DND-41 (cell line): Measurements from ENCODE around the gene PLP1.

Experiments used
- ATAC-seq: fragments of 200-7000 bp; cut with Tn5 transposase; 3 replicates; pipeline ENCODE4 v1.9.1; 2021; ENCODE audit warnings: low read depth; ENCODE audit not compliant: insufficient read depth
- DNase-seq: peaks from one replicate; pipeline ENCODE4 v3.0.0-alpha.2; 2020
- H2AFZ ChIP-seq: 2 replicates; pipeline ENCODE4 v1.6.0; 2012; ENCODE audit warnings: low read depth, low read length
- H3K27ac ChIP-seq: 2 replicates; pipeline ENCODE4 v1.5.1; 2012; ENCODE audit warnings: low read length, inconsistent platforms
- H3K27me3 ChIP-seq: fragments of 200-600 bp; sonication (generic); 2 replicates; pipeline ENCODE4 v1.6.0; 2012; ENCODE audit warnings: low read length, mild to moderate bottlenecking, inconsistent platforms; ENCODE audit not compliant: insufficient read depth, poor library complexity
- H3K36me3 ChIP-seq: 2 replicates; pipeline ENCODE4 v1.5.1; 2012; ENCODE audit warnings: low read length, inconsistent platforms; ENCODE audit not compliant: insufficient read depth
- H3K4me1 ChIP-seq: 2 replicates; pipeline ENCODE4 v1.5.1; 2012; ENCODE audit warnings: mild to moderate bottlenecking, low read length; ENCODE audit not compliant: insufficient read depth
- H3K4me2 ChIP-seq: 2 replicates; pipeline ENCODE4 v1.6.0; 2012; ENCODE audit warnings: mild to moderate bottlenecking, moderate library complexity, low read length, inconsistent platforms; ENCODE audit not compliant: insufficient read depth
- H3K4me3 ChIP-seq, 2 experiments: fragments of 200-600 bp in 1 of 2; shearing (Covaris generic) in 1 of 2; 2 replicates each; pipeline ENCODE4 v1.5.1; 2012 to 2016; ENCODE audit warnings: inconsistent platforms in 2 of 2, low read length in 2 of 2, mild to moderate bottlenecking in 2 of 2, low read depth in 1 of 2, moderate library complexity in 1 of 2
- H3K79me2 ChIP-seq: 2 replicates; pipeline ENCODE4 v1.6.0; 2012; ENCODE audit warnings: low read length, inconsistent platforms; ENCODE audit not compliant: insufficient read depth
- H3K9ac ChIP-seq: 2 replicates; pipeline ENCODE4 v1.6.0; 2012; ENCODE audit warnings: low read depth, mild to moderate bottlenecking, inconsistent platforms, low read length, moderate library complexity
- H3K9me3 ChIP-seq: 2 replicates; pipeline ENCODE4 v1.5.1; 2012; ENCODE audit warnings: low read length, moderate library complexity, mild to moderate bottlenecking, inconsistent platforms; ENCODE audit not compliant: insufficient read depth, severe bottlenecking
- H4K20me1 ChIP-seq: 2 replicates; pipeline ENCODE4 v1.6.0; 2012; ENCODE audit warnings: low read length; ENCODE audit not compliant: insufficient read depth
- CTCF ChIP-seq: IDR thresholded peaks from 2 replicates; pipeline ENCODE4 v1.5.1; 2012; ENCODE audit warnings: borderline replicate concordance, low read length, moderate library complexity, mild to moderate bottlenecking; ENCODE audit not compliant: poor library complexity, severe bottlenecking; ENCODE audit errors: extremely low read depth
- EZH2 ChIP-seq: IDR thresholded peaks from 3 replicates; pipeline ENCODE4 v1.6.1; 2012; ENCODE audit warnings: borderline replicate concordance, low read depth, mild to moderate bottlenecking, moderate library complexity, low read length, inconsistent platforms; ENCODE audit not compliant: severe bottlenecking

PLP1 gene

GRCh38 chrX:103831342-103831802 is 54.7 kb downstream of the PLP1 start:
- Histone ChIP-seq H3K36me3 (no peaks in the 10 kb centered on the region), H3K27ac (no peak overlapping the region), H3K9ac (peak overlapping the region; percentile 70), H3K27me3 (no peaks in the 10 kb centered on the region), H3K4me3 (peak overlapping the region; percentile 37 to 75; a peak in 3 of 4 replicates), H3K9me3 (no peaks in the 10 kb centered on the region), H3K4me2 (peak overlapping the region; percentile 71), H3K79me2 (no peaks in the 10 kb centered on the region), H2AFZ (peak overlapping the region; percentile 94), H4K20me1 (no peaks in the 10 kb centered on the region), H3K4me1 (peaks cover 14% of the 10 kb centered on the region)
- ATAC-seq (no peak), DNase-seq (no peak)
- no peak for TF ChIP-seq EZH2
- TF ChIP-seq CTCF, result no peak

GRCh38 chrX:103831803-103832544 is 55.3 kb downstream of the PLP1 start, which contains the start of gene RAB9B:
RAB9B (minus strand) TSS chrX:103832257; CDS start chrX:103825784, 6,473 bp downstream.
- ATAC-seq (peak; percentile 93), DNase-seq (peak; percentile 72)
- H3K27me3 ChIP-seq, result no peaks in the 10 kb centered on the region
- no peaks in the 10 kb centered on the region for H3K9me3 ChIP-seq
- TF ChIP-seq CTCF (no peak), EZH2 (no peak)
- peak within 1 kb of the TSS; percentile 70 for H3K9ac ChIP-seq
- H3K79me2 ChIP-seq, result no peaks in the 10 kb centered on the region
- no peaks in the 10 kb centered on the region for H3K36me3 ChIP-seq
- peaks cover 14% of the 10 kb centered on the region for H3K4me1 ChIP-seq
- H3K4me2 ChIP-seq, result peak within 1 kb of the TSS; percentile 71
- no peaks in the 10 kb centered on the region for H4K20me1 ChIP-seq
- H2AFZ ChIP-seq, result peak within 1 kb of the TSS; percentile 94
- peak within 1 kb of the TSS; percentile 62 for H3K27ac ChIP-seq
- H3K4me3 ChIP-seq, result peak within 1 kb of the TSS; percentile 37 to 75; a peak in 3 of 4 replicates

GRCh38 chrX:103839404-103839803 is 62.8 kb downstream of the PLP1 start:
- ATAC-seq (no peak), DNase-seq (no peak)
- Histone ChIP-seq H3K36me3 (no peaks in the 10 kb centered on the region), H3K9ac (no peak overlapping the region), H3K4me2 (no peak overlapping the region), H2AFZ (no peak overlapping the region), H4K20me1 (no peaks in the 10 kb centered on the region), H3K79me2 (no peaks in the 10 kb centered on the region), H3K27me3 (no peaks in the 10 kb centered on the region), H3K4me3 (no peak overlapping the region), H3K4me1 (no peaks in the 10 kb centered on the region), H3K9me3 (no peaks in the 10 kb centered on the region), H3K27ac (no peak overlapping the region)
- TF ChIP-seq CTCF (no peak), EZH2 (no peak)
